Measurements from ENCODE around the gene TM9SF4.

TM9SF4 gene

DNA sequence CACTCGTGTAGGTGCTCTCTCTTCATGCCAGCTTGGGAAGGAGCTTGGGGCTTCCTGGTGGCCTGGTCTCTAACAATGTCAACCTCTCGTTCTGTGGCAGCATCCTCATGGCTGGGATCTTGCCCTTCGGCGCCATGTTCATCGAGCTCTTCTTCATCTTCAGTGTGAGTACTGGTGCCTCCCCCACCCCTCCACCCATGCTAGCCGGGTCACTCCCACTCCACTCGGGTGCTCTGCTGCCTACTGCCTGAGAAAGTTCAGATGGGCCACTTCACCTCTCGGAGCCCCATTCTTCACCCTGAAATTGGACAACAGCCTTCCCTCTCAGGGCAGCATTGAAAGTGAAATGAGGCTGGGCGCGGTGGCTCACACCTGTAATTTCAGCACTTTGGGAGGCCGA lies 48.8 kb downstream of the TM9SF4 start:
- Histone ChIP-seq H3K9me3 (ENCODE audit: control insufficient read depth, insufficient read depth, low read length) (no peaks in the 10 kb centered on the region), H3K4me3 (ENCODE audit: low read depth, low read length) (no peak overlapping the region), H3K27me3 (ENCODE audit: control insufficient read depth, insufficient read depth, low read length) (no peaks in the 10 kb centered on the region), H3K27ac (ENCODE audit: low read depth, low read length) (no peak overlapping the region), H3K9ac (ENCODE audit: low read depth, low read length) (no peak overlapping the region), H3K4me1 (ENCODE audit: control insufficient read depth, insufficient read depth, low read length) (no peaks in the 10 kb centered on the region), H3K36me3 (ENCODE audit: control insufficient read depth, insufficient read depth, low read length) (peaks cover 58% of the 10 kb centered on the region)

DNA sequence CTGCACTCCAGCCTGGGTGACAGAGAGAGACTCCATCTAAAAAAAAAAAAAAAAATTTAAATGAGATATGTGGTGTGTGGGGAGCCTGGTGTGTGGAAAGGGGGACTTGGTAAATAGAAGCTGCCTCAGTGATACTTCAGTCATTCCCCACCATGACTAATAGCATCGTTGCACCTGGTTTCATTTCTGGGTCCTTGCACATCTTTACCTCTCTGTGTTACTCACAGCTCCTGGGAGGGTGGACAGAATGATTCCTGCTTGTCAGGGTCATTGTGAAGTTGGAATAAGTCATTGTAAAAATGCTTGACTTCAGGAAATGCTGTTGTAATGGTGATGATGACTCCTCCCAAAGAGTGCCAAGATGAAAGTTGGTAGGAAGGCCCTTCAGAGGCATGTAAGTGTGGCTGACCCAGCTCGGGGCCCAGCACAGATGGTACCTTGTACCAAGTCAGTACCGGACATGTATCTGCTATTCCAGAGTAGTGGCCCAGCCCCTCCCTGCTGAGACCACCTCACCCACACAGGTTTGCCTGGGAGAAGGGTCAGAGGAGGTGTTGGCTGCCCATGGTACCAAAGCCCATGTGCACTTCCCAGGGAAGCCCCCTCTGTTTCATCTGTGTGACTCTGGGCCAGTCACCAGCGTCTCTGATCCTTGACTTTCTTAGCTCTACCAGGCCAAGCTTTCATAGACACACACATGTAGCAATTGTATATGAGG lies 49.6 kb downstream of the TM9SF4 start:
- H3K27ac ChIP-seq (ENCODE audit: low read depth, low read length) = no peak overlapping the region
- H3K36me3 ChIP-seq (ENCODE audit: control insufficient read depth, insufficient read depth, low read length) = peaks cover 56% of the 10 kb centered on the region

DNA sequence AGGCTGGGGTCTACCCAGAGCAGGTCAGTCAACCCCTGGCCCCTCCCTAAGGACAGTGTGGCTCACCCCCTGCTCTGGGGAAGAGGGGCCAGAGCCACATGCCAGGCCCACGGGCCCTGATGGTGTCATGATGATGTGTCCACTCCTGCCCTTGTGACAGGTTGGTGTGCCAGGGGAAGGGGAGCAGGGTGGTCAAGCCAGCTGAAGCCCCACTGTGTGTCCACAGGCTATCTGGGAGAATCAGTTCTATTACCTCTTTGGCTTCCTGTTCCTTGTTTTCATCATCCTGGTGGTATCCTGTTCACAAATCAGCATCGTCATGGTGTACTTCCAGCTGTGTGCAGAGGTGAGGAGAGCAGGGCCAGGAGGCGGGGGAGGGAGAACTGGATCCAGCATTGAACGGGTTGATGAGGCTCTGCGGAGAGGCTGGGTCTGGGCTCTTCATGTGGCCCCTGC lies 50.3 kb downstream of the TM9SF4 start:
- no peaks in the 10 kb centered on the region for H3K4me1 ChIP-seq (ENCODE audit: control insufficient read depth, insufficient read depth, low read length)
- H3K36me3 ChIP-seq (ENCODE audit: control insufficient read depth, insufficient read depth, low read length) = peaks cover 63% of the 10 kb centered on the region
- no peak overlapping the region for H3K4me3 ChIP-seq (ENCODE audit: low read depth, low read length)
- H3K27me3 ChIP-seq (ENCODE audit: control insufficient read depth, insufficient read depth, low read length) = no peaks in the 10 kb centered on the region
- H3K9ac ChIP-seq (ENCODE audit: low read depth, low read length) = no peak overlapping the region
- H3K27ac ChIP-seq (ENCODE audit: low read depth, low read length) = no peak overlapping the region
- no peaks in the 10 kb centered on the region for H3K9me3 ChIP-seq (ENCODE audit: control insufficient read depth, insufficient read depth, low read length)

More for the DNA sequence above, 49.6 kb downstream of the TM9SF4 start:
- Histone ChIP-seq H3K27me3 (ENCODE audit: control insufficient read depth, insufficient read depth, low read length) (no peaks in the 10 kb centered on the region), H3K9ac (ENCODE audit: low read depth, low read length) (no peak overlapping the region), H3K4me1 (ENCODE audit: control insufficient read depth, insufficient read depth, low read length) (no peaks in the 10 kb centered on the region), H3K4me3 (ENCODE audit: low read depth, low read length) (no peak overlapping the region), H3K9me3 (ENCODE audit: control insufficient read depth, insufficient read depth, low read length) (no peaks in the 10 kb centered on the region)

DNA sequence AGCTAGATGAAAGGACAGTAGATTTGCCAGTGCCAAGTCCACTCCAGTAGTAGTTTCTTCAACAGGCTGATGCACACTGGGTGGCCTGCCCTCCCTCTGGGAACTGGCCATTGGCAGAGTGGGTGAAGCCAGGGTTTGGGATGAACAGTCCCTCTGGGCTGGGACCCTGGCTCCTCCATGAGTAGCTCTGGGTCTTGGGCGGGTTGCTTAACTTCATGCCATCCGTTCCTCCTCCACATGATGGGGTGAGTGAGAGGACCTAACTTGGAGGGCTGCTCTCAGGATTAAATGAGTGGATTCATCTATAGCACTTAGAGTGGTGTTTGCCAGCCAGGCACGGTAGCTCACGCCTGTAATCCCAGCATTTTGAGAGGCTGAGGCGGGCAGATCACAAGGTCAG lies 50.8 kb downstream of the TM9SF4 start:
- H3K4me3 ChIP-seq (ENCODE audit: low read depth, low read length) = no peak overlapping the region
- no peaks in the 10 kb centered on the region for H3K9me3 ChIP-seq (ENCODE audit: control insufficient read depth, insufficient read depth, low read length)
- peaks cover 68% of the 10 kb centered on the region for H3K36me3 ChIP-seq (ENCODE audit: control insufficient read depth, insufficient read depth, low read length)
- H3K27ac ChIP-seq (ENCODE audit: low read depth, low read length) = no peak overlapping the region
- H3K9ac ChIP-seq (ENCODE audit: low read depth, low read length) = no peak overlapping the region
- H3K27me3 ChIP-seq (ENCODE audit: control insufficient read depth, insufficient read depth, low read length) = no peaks in the 10 kb centered on the region
- no peaks in the 10 kb centered on the region for H3K4me1 ChIP-seq (ENCODE audit: control insufficient read depth, insufficient read depth, low read length)

DNA sequence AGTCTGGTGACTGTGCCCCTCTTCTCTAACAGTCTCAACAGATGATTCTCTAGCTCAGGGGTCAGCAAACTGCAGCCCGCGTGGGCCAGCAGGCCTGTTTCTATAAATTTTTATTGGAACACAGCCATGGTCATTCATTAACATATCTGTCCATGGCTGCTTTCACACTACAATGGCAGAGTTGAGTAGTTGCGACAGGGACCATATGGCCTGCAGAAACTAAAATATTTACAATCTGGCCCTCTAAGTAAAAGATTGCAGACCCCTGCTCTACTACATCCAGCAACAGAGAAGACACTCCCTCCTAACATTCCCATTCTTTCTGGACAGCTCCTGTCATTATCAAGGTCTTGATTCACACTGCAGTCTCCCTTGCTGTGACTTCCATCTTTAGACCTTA lies 52.8 kb downstream of the TM9SF4 start:
- Histone ChIP-seq H3K4me1 (ENCODE audit: control insufficient read depth, insufficient read depth, low read length) (no peaks in the 10 kb centered on the region), H3K9me3 (ENCODE audit: control insufficient read depth, insufficient read depth, low read length) (no peaks in the 10 kb centered on the region), H3K27me3 (ENCODE audit: control insufficient read depth, insufficient read depth, low read length) (no peaks in the 10 kb centered on the region), H3K36me3 (ENCODE audit: control insufficient read depth, insufficient read depth, low read length) (peaks cover 83% of the 10 kb centered on the region), H3K4me3 (ENCODE audit: low read depth, low read length) (no peak overlapping the region), H3K9ac (ENCODE audit: low read depth, low read length) (no peak overlapping the region), H3K27ac (ENCODE audit: low read depth, low read length) (no peak overlapping the region)

DNA sequence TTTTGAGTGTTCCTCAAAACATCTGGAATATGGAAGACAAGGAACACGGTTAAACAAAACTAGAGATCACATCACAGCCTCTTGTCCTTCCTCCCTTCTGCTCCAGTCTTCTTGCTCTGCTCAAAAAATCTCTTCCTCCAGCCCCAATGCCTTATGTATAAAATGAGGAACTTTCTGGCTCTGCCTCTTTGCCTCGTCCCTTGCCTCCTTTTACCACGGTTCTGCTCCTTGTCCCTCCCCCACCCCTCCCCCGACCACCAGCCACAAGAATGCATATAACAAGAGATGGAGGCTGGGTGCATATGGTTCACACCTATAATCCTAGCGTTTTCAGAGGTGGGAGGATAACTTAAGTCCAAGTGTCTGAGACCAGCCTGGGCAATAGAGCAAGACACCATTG lies 54.4 kb downstream of the TM9SF4 start:
- H3K4me1 ChIP-seq (ENCODE audit: control insufficient read depth, insufficient read depth, low read length) = peaks cover 8% of the 10 kb centered on the region
- H3K27ac ChIP-seq (ENCODE audit: low read depth, low read length) = no peak overlapping the region
- no peak overlapping the region for H3K4me3 ChIP-seq (ENCODE audit: low read depth, low read length)
- H3K9me3 ChIP-seq (ENCODE audit: control insufficient read depth, insufficient read depth, low read length) = no peaks in the 10 kb centered on the region
- H3K9ac ChIP-seq (ENCODE audit: low read depth, low read length) = no peak overlapping the region
- peaks cover 70% of the 10 kb centered on the region for H3K36me3 ChIP-seq (ENCODE audit: control insufficient read depth, insufficient read depth, low read length)
- H3K27me3 ChIP-seq (ENCODE audit: control insufficient read depth, insufficient read depth, low read length) = no peaks in the 10 kb centered on the region

DNA sequence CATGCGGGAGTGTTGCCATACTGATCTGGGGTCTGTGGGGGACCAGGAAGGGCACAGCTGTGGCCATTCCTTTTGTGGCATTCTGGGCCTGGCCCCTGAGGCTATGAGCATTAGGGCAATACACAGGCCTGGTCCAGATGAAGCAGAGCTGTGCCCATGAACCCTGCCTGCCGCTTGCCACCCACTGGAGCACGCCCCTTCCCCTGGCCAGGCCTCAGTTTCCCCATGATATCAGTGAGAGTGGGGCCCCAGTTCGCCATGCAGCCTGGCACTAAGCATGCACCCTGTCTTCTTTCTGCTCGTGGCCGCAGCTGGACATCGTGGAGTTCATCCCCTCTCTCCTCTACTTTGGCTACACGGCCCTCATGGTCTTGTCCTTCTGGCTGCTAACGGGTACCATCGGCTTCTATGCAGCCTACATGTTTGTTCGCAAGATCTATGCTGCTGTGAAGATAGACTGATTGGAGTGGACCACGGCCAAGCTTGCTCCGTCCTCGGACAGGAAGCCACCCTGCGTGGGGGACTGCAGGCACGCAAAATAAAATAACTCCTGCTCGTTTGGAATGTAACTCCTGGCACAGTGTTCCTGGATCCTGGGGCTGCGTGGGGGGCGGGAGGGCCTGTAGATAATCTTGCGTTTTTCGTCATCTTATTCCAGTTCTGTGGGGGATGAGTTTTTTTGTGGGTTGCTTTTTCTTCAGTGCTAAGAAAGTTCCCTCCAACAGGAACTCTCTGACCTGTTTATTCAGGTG lies 55.6 kb downstream of the TM9SF4 start:
- Histone ChIP-seq H3K9me3 (ENCODE audit: control insufficient read depth, insufficient read depth, low read length) (no peaks in the 10 kb centered on the region), H3K4me3 (ENCODE audit: low read depth, low read length) (no peak overlapping the region), H3K27ac (ENCODE audit: low read depth, low read length) (no peak overlapping the region), H3K9ac (ENCODE audit: low read depth, low read length) (no peak overlapping the region), H3K4me1 (ENCODE audit: control insufficient read depth, insufficient read depth, low read length) (peaks cover 8% of the 10 kb centered on the region), H3K27me3 (ENCODE audit: control insufficient read depth, insufficient read depth, low read length) (no peaks in the 10 kb centered on the region), H3K36me3 (ENCODE audit: control insufficient read depth, insufficient read depth, low read length) (peaks cover 58% of the 10 kb centered on the region)

DNA sequence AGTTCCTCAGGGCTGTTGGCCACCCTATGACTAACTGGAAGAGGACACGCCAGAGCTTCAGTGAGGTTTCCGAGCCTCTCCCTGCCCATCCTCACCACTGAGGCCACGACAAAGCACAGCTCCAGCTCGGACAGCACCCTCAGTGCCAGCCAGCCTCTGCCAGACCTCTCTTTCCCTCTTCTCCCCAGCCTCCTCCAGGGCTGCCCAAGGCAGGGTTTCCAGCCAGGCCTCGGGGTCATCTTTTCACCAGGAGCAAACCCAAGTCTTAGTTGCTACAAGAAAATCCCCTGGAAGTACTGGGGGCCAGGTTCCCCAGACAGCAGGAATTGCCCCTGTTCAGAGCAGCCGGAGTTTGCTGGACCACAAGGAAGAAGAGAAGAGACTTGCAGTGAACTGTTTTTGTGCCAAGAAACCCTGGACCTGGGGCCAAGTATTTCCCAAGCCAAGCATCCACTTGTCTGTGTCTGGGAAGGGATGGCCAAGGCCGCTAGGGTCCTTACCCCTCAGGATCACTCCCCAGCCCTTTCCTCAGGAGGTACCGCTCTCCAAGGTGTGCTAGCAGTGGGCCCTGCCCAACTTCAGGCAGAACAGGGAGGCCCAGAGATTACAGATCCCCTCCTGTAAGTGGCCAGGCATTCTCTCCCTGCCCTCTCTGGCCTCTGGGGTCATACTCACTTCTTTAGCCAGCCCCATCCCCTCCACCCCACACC lies 56.5 kb downstream of the TM9SF4 start:
- H3K27ac ChIP-seq (ENCODE audit: low read depth, low read length) = no peak overlapping the region
- H3K9ac ChIP-seq (ENCODE audit: low read depth, low read length) = no peak overlapping the region
- H3K36me3 ChIP-seq (ENCODE audit: control insufficient read depth, insufficient read depth, low read length) = peaks cover 53% of the 10 kb centered on the region
- H3K4me1 ChIP-seq (ENCODE audit: control insufficient read depth, insufficient read depth, low read length) = peaks cover 8% of the 10 kb centered on the region
- no peaks in the 10 kb centered on the region for H3K9me3 ChIP-seq (ENCODE audit: control insufficient read depth, insufficient read depth, low read length)
- H3K27me3 ChIP-seq (ENCODE audit: control insufficient read depth, insufficient read depth, low read length) = no peaks in the 10 kb centered on the region
- H3K4me3 ChIP-seq (ENCODE audit: low read depth, low read length) = no peak overlapping the region

DNA sequence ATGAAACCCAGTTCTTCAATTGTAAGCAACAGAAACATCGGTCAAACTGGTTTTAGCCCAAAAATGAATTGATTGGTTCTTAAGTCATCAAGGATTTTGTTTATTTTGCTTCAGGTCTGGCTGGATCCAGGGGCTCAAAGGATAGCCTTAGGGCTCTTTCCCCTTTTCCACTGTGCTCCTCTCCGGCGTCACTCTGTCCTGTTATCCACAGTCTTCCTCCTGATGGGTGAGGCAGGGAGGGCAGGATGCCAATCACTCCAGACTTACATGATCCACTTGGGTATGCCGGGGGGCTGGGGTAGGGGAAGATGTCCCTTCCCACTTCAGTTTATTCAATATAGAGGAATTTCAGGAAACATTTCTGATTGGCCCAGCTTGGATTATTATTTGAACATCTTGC lies 58.0 kb downstream of the TM9SF4 start:
- H3K36me3 ChIP-seq (ENCODE audit: control insufficient read depth, insufficient read depth, low read length) = peaks cover 37% of the 10 kb centered on the region
- no peak overlapping the region for H3K27ac ChIP-seq (ENCODE audit: low read depth, low read length)
- H3K9ac ChIP-seq (ENCODE audit: low read depth, low read length) = no peak overlapping the region
- no peaks in the 10 kb centered on the region for H3K9me3 ChIP-seq (ENCODE audit: control insufficient read depth, insufficient read depth, low read length)
- H3K4me3 ChIP-seq (ENCODE audit: low read depth, low read length) = no peak overlapping the region
- H3K4me1 ChIP-seq (ENCODE audit: control insufficient read depth, insufficient read depth, low read length) = peaks cover 8% of the 10 kb centered on the region
- H3K27me3 ChIP-seq (ENCODE audit: control insufficient read depth, insufficient read depth, low read length) = no peaks in the 10 kb centered on the region

DNA sequence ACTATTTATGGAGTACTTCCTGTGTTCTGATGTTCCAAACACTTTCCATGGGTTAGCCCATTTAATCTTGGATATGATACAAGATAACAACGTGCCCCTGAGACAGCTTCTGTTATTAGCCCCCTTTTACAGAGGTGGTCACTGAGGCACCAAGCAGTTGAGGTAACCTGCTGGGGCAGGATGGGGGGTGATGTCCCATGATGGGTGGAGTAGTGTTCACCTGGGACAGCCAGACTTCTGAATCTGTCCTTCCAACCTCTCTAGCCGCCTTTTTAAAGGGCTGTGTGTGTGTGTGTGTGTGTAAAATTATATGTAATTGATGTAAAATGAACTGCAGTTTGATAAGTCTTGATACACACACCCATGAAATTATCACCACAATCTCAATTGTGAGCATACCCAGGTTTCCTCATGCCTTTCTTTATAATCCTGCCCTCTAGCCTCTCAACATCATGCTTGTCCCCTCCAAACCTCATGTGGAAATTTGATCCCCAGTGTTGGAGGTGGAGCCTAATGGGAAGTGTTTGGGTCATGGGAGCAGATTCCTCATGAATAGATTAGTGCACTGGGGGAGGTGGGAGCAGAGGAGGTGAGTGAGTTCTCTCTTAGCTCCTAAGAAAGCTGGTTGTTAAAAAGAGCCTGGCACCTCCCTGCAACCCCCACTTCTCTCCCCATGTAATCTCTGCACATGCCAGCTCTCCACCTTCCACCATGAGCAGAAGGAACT lies 58.8 kb downstream of the TM9SF4 start:
- no peak overlapping the region for H3K4me3 ChIP-seq (ENCODE audit: low read depth, low read length)
- peaks cover 32% of the 10 kb centered on the region for H3K36me3 ChIP-seq (ENCODE audit: control insufficient read depth, insufficient read depth, low read length)
- no peaks in the 10 kb centered on the region for H3K27me3 ChIP-seq (ENCODE audit: control insufficient read depth, insufficient read depth, low read length)
- H3K27ac ChIP-seq (ENCODE audit: low read depth, low read length) = no peak overlapping the region
- H3K9me3 ChIP-seq (ENCODE audit: control insufficient read depth, insufficient read depth, low read length) = no peaks in the 10 kb centered on the region
- no peak overlapping the region for H3K9ac ChIP-seq (ENCODE audit: low read depth, low read length)
- H3K4me1 ChIP-seq (ENCODE audit: control insufficient read depth, insufficient read depth, low read length) = peaks cover 8% of the 10 kb centered on the region
